ENCODE results near the gene MEGF11. TPM values are rescaled to one million over a fixed set of nuclear protein-coding genes. Genes with fewer than 3 reads are reported as not detected.

The MEGF11 gene
- total RNA-seq, 3 donors from 2014 or later (not counting 1 experiment from before 2014, with no cell fraction given): not detected

- WGBS (ENCODE audit: insufficient coverage): under 1% methylated on average over 92 of the region's 92 CpGs
- ATAC-seq: peak; percentile 69 to 86 (median 76)
Observed at GRCh38 chr15:66293419-66294156, 40.0 kb upstream of the MEGF11 start, which contains the start of gene DIS3L. DIS3L (plus strand) TSS chr15:66293568; CDS start chr15:66293597, 29 bp downstream.

DNA sequence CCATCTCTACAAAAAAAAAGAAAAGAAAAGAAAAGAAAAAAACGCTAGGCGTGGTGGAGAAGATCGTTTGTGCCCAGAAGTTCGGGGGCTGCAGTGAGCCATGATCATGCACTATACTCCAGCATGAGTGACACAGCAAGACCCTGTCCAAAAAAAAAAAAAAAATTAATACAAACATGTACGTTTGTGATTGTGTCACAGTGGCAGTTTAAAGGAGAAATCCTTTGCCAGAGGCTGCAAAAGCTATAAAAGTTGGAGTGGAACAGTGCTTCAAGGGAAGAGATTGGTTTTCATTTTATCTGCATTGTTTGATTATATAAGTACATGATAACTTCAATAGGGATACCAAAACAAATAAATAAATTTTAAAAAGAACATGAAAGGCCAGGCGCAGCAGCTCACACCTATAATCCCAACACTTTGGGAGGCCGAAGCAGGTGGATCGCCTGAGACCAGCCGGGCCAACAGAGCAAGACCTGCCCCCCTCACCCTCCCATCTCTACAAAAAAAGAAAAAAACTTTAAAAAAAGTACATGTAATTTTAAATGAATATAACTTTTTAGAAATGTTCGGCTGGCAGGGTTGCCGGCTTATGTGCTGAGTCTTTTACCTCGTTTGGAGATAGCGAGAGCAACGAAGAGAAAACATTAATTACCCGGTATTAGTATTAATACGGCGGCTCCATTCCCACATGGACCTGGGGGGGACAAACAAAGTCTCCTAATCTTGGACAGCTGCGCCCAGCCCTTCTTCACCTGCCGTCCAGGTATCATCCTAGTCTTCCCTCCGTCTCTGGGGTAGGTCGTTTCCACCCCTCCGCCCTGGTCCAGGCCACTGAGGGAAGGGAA, 39.2 kb upstream of the MEGF11 start:
- Histone ChIP-seq H3K9me3 (ENCODE audit: control insufficient read depth, insufficient read depth, low read length) (no peaks in the 10 kb centered on the region), H3K4me1 (ENCODE audit: control insufficient read depth, insufficient read depth, low read length) (peaks cover 25% of the 10 kb centered on the region), H3K4me3 (ENCODE audit: low read length) (peak overlapping the region; percentile 49), H3K36me3 (ENCODE audit: control insufficient read depth, insufficient read depth, low read length) (peaks cover 5% of the 10 kb centered on the region), H3K27ac (ENCODE audit: low read length) (peak overlapping the region; percentile 98), H3K27me3 (ENCODE audit: control insufficient read depth, insufficient read depth, low read length) (no peaks in the 10 kb centered on the region)
- ATAC-seq (no peak), DNase-seq (no peak)
- 16% methylated on average over 19 of the region's 22 CpGs for WGBS (ENCODE audit: insufficient coverage)
- TF ChIP-seq, protein P1, sequence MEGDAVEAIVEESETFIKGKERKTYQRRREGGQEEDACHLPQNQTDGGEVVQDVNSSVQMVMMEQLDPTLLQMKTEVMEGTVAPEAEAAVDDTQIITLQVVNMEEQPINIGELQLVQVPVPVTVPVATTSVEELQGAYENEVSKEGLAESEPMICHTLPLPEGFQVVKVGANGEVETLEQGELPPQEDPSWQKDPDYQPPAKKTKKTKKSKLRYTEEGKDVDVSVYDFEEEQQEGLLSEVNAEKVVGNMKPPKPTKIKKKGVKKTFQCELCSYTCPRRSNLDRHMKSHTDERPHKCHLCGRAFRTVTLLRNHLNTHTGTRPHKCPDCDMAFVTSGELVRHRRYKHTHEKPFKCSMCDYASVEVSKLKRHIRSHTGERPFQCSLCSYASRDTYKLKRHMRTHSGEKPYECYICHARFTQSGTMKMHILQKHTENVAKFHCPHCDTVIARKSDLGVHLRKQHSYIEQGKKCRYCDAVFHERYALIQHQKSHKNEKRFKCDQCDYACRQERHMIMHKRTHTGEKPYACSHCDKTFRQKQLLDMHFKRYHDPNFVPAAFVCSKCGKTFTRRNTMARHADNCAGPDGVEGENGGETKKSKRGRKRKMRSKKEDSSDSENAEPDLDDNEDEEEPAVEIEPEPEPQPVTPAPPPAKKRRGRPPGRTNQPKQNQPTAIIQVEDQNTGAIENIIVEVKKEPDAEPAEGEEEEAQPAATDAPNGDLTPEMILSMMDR (IDR thresholded peaks at IDR 0.05): no peak
- Mint-ChIP-seq H3K9me3 (no peaks in the 10 kb centered on the region), H3K27me3 (ENCODE audit: low read depth in 2 of 2) (no peaks in the 10 kb centered on the region), H3K4me3 (peak overlapping the region; percentile 93), H3K36me3 (no peaks in the 10 kb centered on the region), H3K4me1 (peaks cover 28 to 31% of the 10 kb centered on the region in 2 donors), H3K27ac (peak overlapping the region; percentile 85 to 92)
- intact Hi-C loops (cut with micrococcal nuclease): no loop called here

More at GRCh38 chr15:66293419-66294156, 40.0 kb upstream of the MEGF11 start, which contains the start of gene DIS3L:
- TF ChIP-seq, protein P1 (IDR thresholded peaks at IDR 0.05): no peak
- Mint-ChIP-seq H3K27ac (peak within 1 kb of the TSS; percentile 88 to 92), H3K36me3 (no peaks in the 10 kb centered on the region), H3K27me3 (ENCODE audit: low read depth in 2 of 2) (no peaks in the 10 kb centered on the region), H3K9me3 (no peaks in the 10 kb centered on the region), H3K4me1 (peaks cover 28 to 31% of the 10 kb centered on the region in 2 donors), H3K4me3 (peak within 1 kb of the TSS; percentile 93)
- peak within 1 kb of the TSS; percentile 98 for H3K27ac ChIP-seq (ENCODE audit: low read length)
- H3K27me3 ChIP-seq (ENCODE audit: control insufficient read depth, insufficient read depth, low read length): no peaks in the 10 kb centered on the region
- peak within 1 kb of the TSS; percentile 49 for H3K4me3 ChIP-seq (ENCODE audit: low read length)
- peaks cover 25% of the 10 kb centered on the region for H3K4me1 ChIP-seq (ENCODE audit: control insufficient read depth, insufficient read depth, low read length)
- intact Hi-C loops (cut with micrococcal nuclease): no loop called here
- DNase-seq: peak; percentile 56 to 81
- H3K36me3 ChIP-seq (ENCODE audit: control insufficient read depth, insufficient read depth, low read length): peaks cover 7% of the 10 kb centered on the region
- H3K9me3 ChIP-seq (ENCODE audit: control insufficient read depth, insufficient read depth, low read length): no peaks in the 10 kb centered on the region

DNA sequence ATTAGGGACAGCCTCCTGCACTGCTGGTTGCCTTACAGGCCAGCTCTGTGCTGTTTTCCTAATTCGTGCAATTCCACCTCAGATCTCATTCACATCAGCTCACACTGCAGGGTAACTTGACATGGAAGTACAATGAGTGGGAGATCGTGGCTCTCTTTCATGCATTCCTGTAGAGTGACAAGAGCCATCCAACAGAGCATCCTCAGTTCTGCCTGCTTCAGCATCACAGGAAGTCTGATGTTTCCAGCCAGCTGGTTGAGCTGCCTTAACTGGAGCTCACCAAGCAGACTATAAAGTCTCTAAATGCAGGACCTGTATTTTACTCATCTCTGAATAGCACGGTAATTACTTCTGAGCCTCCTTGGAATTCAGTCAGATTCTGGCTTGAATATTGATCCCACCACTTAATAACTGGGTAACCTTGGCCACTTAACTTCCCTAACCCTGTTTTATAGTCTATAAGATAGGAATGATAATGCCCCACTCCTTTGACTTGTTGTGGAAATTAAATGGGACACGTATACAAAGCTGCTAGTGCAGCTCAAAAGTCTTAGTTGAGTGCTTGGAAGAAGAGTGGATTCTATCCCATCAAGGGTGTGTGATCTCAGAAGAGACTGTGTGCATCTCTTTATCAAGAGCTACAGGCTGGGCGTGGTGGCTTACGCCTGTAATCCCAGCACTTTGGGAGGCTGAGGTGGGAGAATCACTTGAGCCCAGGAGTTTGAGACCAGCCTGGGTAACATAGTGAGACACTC, 38.4 kb upstream of the MEGF11 start:
- peaks cover 25% of the 10 kb centered on the region for H3K4me1 ChIP-seq (ENCODE audit: control insufficient read depth, insufficient read depth, low read length)
- WGBS (ENCODE audit: insufficient coverage): 90% methylated on average over 5 of the region's 6 CpGs
- intact Hi-C loops (cut with micrococcal nuclease): no loop called here
- H3K9me3 Mint-ChIP-seq: no peaks in the 10 kb centered on the region
- peak overlapping the region; percentile 85 to 92 for H3K27ac Mint-ChIP-seq
- TF ChIP-seq, protein P1 (IDR thresholded peaks at IDR 0.05): no peak
- H3K27me3 Mint-ChIP-seq (ENCODE audit: low read depth in 2 of 2): no peaks in the 10 kb centered on the region
- ATAC-seq (no peak), DNase-seq (peak in 1 of 2 donors; percentile 25)
- peaks cover 28 to 31% of the 10 kb centered on the region in 2 donors for H3K4me1 Mint-ChIP-seq
- H3K4me3 Mint-ChIP-seq: peak overlapping the region; percentile 93
- H3K4me3 ChIP-seq (ENCODE audit: low read length): no peak overlapping the region
- no peaks in the 10 kb centered on the region for H3K27me3 ChIP-seq (ENCODE audit: control insufficient read depth, insufficient read depth, low read length)
- no peaks in the 10 kb centered on the region for H3K36me3 ChIP-seq (ENCODE audit: control insufficient read depth, insufficient read depth, low read length)
- H3K9me3 ChIP-seq (ENCODE audit: control insufficient read depth, insufficient read depth, low read length): no peaks in the 10 kb centered on the region
- no peaks in the 10 kb centered on the region for H3K36me3 Mint-ChIP-seq
- H3K27ac ChIP-seq (ENCODE audit: low read length): peak overlapping the region; percentile 98
